Large intestine (tissue), 3 donors: ENCODE results near the gene HMCN2. TPM values are rescaled to one million over a fixed set of nuclear protein-coding genes. Genes with fewer than 3 reads are reported as not detected.

Experiments
- DNase-seq, 2 donors: peaks; one replicate each; pipeline versions ENCODE4 v3.0.0 to v3.0.0-alpha.2; 2013
- H3K27ac ChIP-seq: one replicate; pipeline ENCODE4 v1.5.1; 2013; ENCODE audit warnings: low read length
- H3K27me3 ChIP-seq: 2 replicates; pipeline ENCODE4 v1.6.1; 2013; ENCODE audit warnings: low read length; ENCODE audit not compliant: control insufficient read depth, insufficient read depth
- H3K36me3 ChIP-seq: 2 replicates; pipeline ENCODE4 v1.6.1; 2013; ENCODE audit warnings: low read length; ENCODE audit not compliant: control insufficient read depth, insufficient read depth
- H3K4me1 ChIP-seq: one replicate; pipeline ENCODE4 v1.6.1; 2013; ENCODE audit warnings: low read length; ENCODE audit not compliant: control insufficient read depth, insufficient read depth
- H3K4me3 ChIP-seq: one replicate; pipeline ENCODE4 v1.5.1; 2013; ENCODE audit warnings: low read length
- H3K9me3 ChIP-seq: one replicate; pipeline ENCODE4 v1.6.1; 2013; ENCODE audit warnings: mild to moderate bottlenecking, low read depth, low read length, moderate library complexity; ENCODE audit not compliant: control insufficient read depth
- WGBS: methylation state at CpG from one replicate; pipeline ENCODE4 v1.1.5; 2013; ENCODE audit warnings: low lambda C conversion rate; ENCODE audit not compliant: insufficient coverage; 5-methylcytosine and 5-hydroxymethylcytosine counted together
- polyA plus RNA-seq: library from polyadenylated mRNA; unstranded; fragments of 120-200 nt; gene quantifications from one replicate; pipeline ENCODE4 v1.2.1, GENCODE V29; 2013

Gene HMCN2
- polyA plus RNA-seq, 1 donor = 20.0 TPM

- Histone ChIP-seq H3K27ac (peak overlapping the region; percentile 95), H3K9me3 (peaks cover 6% of the 10 kb centered on the region), H3K36me3 (peaks cover 8% of the 10 kb centered on the region), H3K4me1 (peaks cover 44% of the 10 kb centered on the region), H3K4me3 (peak overlapping the region; percentile 10), H3K27me3 (no peaks in the 10 kb centered on the region)
- peak in 1 of 2 donors; percentile 63 for DNase-seq
- WGBS = no CpG with 5 or more reads among the region's 24 CpGs
These were observed 159.3 kb downstream of the HMCN2 start for GRCh38 chr9:130424595-130425454.

- no CpG with 5 or more reads among the region's 21 CpGs for WGBS
- H3K9me3 ChIP-seq = peaks cover 17% of the 10 kb centered on the region
- H3K27ac ChIP-seq = peak overlapping the region; percentile 95
- H3K27me3 ChIP-seq = no peaks in the 10 kb centered on the region
- H3K36me3 ChIP-seq = peaks cover 12% of the 10 kb centered on the region
- peak overlapping the region; percentile 10 for H3K4me3 ChIP-seq
- DNase-seq = peak; percentile 90 to 98
- H3K4me1 ChIP-seq = peaks cover 44% of the 10 kb centered on the region
These were observed 160.3 kb downstream of the HMCN2 start for GRCh38 chr9:130425741-130426466.

- Histone ChIP-seq H3K27ac (peak overlapping the region; percentile 95), H3K36me3 (peaks cover 12% of the 10 kb centered on the region), H3K4me3 (no peak overlapping the region), H3K4me1 (peaks cover 44% of the 10 kb centered on the region), H3K27me3 (no peaks in the 10 kb centered on the region), H3K9me3 (peaks cover 22% of the 10 kb centered on the region)
- WGBS = no CpG with 5 or more reads among the region's 8 CpGs
- DNase-seq = no peak
These were observed 160.9 kb downstream of the HMCN2 start for GRCh38 chr9:130426467-130426773.

- no peak overlapping the region for H3K4me3 ChIP-seq
- peak overlapping the region; percentile 95 for H3K27ac ChIP-seq
- peaks cover 44% of the 10 kb centered on the region for H3K4me1 ChIP-seq
- peak in 1 of 2 donors; percentile 68 for DNase-seq
- H3K27me3 ChIP-seq = no peaks in the 10 kb centered on the region
- H3K36me3 ChIP-seq = peaks cover 12% of the 10 kb centered on the region
- no CpG with 5 or more reads among the region's 10 CpGs for WGBS
- H3K9me3 ChIP-seq = peaks cover 24% of the 10 kb centered on the region
These were observed 161.3 kb downstream of the HMCN2 start for GRCh38 chr9:130426883-130427282.

GRCh38 chr9:130427326-130427725 lies 161.8 kb downstream of the HMCN2 start:
- H3K27ac ChIP-seq = peak overlapping the region; percentile 95
- no peak for DNase-seq
- peaks cover 24% of the 10 kb centered on the region for H3K9me3 ChIP-seq
- no peak overlapping the region for H3K4me3 ChIP-seq
- H3K36me3 ChIP-seq = peaks cover 15% of the 10 kb centered on the region
- no peaks in the 10 kb centered on the region for H3K27me3 ChIP-seq
- WGBS = no CpG with 5 or more reads among the region's 12 CpGs
- H3K4me1 ChIP-seq = peaks cover 44% of the 10 kb centered on the region

- no peak overlapping the region for H3K27ac ChIP-seq
- no CpG with 5 or more reads among the region's 20 CpGs for WGBS
- H3K4me1 ChIP-seq = peaks cover 47% of the 10 kb centered on the region
- no peak for DNase-seq
- peaks cover 11% of the 10 kb centered on the region for H3K36me3 ChIP-seq
- H3K4me3 ChIP-seq = no peak overlapping the region
- H3K9me3 ChIP-seq = peaks cover 24% of the 10 kb centered on the region
- H3K27me3 ChIP-seq = peaks cover 5% of the 10 kb centered on the region
These were observed 162.6 kb downstream of the HMCN2 start for GRCh38 chr9:130428086-130428665.

- no CpG with 5 or more reads among the region's 13 CpGs for WGBS
- Histone ChIP-seq H3K36me3 (peaks cover 11% of the 10 kb centered on the region), H3K27me3 (peaks cover 14% of the 10 kb centered on the region), H3K27ac (no peak overlapping the region), H3K4me1 (peaks cover 46% of the 10 kb centered on the region), H3K4me3 (no peak overlapping the region), H3K9me3 (peaks cover 27% of the 10 kb centered on the region)
- no peak for DNase-seq
These were observed 163.8 kb downstream of the HMCN2 start for GRCh38 chr9:130429381-130429780.

- Histone ChIP-seq H3K4me3 (no peak overlapping the region), H3K27ac (no peak overlapping the region), H3K9me3 (peaks cover 27% of the 10 kb centered on the region), H3K27me3 (peaks cover 14% of the 10 kb centered on the region), H3K36me3 (peaks cover 11% of the 10 kb centered on the region), H3K4me1 (peaks cover 42% of the 10 kb centered on the region)
- DNase-seq = no peak
- no CpG with 5 or more reads among the region's 6 CpGs for WGBS
These were observed 164.3 kb downstream of the HMCN2 start for GRCh38 chr9:130429831-130430230.

- no peak for DNase-seq
- peaks cover 27% of the 10 kb centered on the region for H3K9me3 ChIP-seq
- no CpG with 5 or more reads among the region's 18 CpGs for WGBS
- no peak overlapping the region for H3K27ac ChIP-seq
- H3K27me3 ChIP-seq = peaks cover 14% of the 10 kb centered on the region
- no peak overlapping the region for H3K4me3 ChIP-seq
- H3K4me1 ChIP-seq = peaks cover 38% of the 10 kb centered on the region
- H3K36me3 ChIP-seq = peaks cover 11% of the 10 kb centered on the region
These were observed 164.7 kb downstream of the HMCN2 start for GRCh38 chr9:130430232-130430631.

- Histone ChIP-seq H3K36me3 (peaks cover 11% of the 10 kb centered on the region), H3K4me3 (no peak overlapping the region), H3K27me3 (peaks cover 14% of the 10 kb centered on the region), H3K9me3 (peaks cover 27% of the 10 kb centered on the region), H3K27ac (no peak overlapping the region), H3K4me1 (peaks cover 31% of the 10 kb centered on the region)
- WGBS = no CpG with 5 or more reads among the region's 22 CpGs
- DNase-seq = no peak
These were observed 165.4 kb downstream of the HMCN2 start for GRCh38 chr9:130430734-130431535.
